HCT116 (cell line): ENCODE data around the gene HVCN1.

ENCODE experiments used
- EZH2phosphoT487 ChIP-seq: fragments of 200-600 bp; IDR thresholded peaks from 2 replicates; pipeline ENCODE4 v1.6.1; 2018; ENCODE audit warnings: antibody characterized with exemption, borderline replicate concordance
- JUND ChIP-seq: IDR thresholded peaks from 2 replicates; pipeline ENCODE4 v1.6.1; 2012
- POLR2A ChIP-seq: IDR thresholded peaks from 2 replicates; pipeline ENCODE4 v1.7.0; 2011; ENCODE audit warnings: borderline replicate concordance; ENCODE audit not compliant: insufficient read depth, insufficient read length; ENCODE audit errors: extremely low read depth
- RAD21 ChIP-seq: IDR thresholded peaks from 2 replicates; pipeline ENCODE4 v1.6.1; 2012; ENCODE audit warnings: low read depth, mild to moderate bottlenecking
- SIN3A ChIP-seq: IDR thresholded peaks from 2 replicates; pipeline ENCODE4 v1.6.1; 2012; ENCODE audit warnings: low read depth
- YY1 ChIP-seq: IDR thresholded peaks from 2 replicates; pipeline ENCODE4 v1.6.1; 2011; ENCODE audit warnings: low read length, low read depth, moderate library complexity, mild to moderate bottlenecking; ENCODE audit not compliant: insufficient replicate concordance; ENCODE audit errors: extremely low read depth
- TF ChIP-seq, protein P1 (sequence below), 3 experiments: fragments of 200-600 bp in 1 of 3; sonication (generic) in 1 of 3; IDR thresholded peaks in 2 of 3; conservative IDR thresholded peaks in 1 of 3; 2 replicates each; pipeline ENCODE4 v1.5.1; 2012 to 2017; ENCODE audit warnings: low read depth in 2 of 3, low read length in 2 of 3, antibody characterized with exemption in 1 of 3, borderline replicate concordance in 1 of 3, control low read depth in 1 of 3, mild to moderate bottlenecking in 1 of 3, mixed read lengths in 1 of 3, mixed run types in 1 of 3, moderate library complexity in 1 of 3; ENCODE audit not compliant: insufficient read depth in 1 of 3

DNA sequence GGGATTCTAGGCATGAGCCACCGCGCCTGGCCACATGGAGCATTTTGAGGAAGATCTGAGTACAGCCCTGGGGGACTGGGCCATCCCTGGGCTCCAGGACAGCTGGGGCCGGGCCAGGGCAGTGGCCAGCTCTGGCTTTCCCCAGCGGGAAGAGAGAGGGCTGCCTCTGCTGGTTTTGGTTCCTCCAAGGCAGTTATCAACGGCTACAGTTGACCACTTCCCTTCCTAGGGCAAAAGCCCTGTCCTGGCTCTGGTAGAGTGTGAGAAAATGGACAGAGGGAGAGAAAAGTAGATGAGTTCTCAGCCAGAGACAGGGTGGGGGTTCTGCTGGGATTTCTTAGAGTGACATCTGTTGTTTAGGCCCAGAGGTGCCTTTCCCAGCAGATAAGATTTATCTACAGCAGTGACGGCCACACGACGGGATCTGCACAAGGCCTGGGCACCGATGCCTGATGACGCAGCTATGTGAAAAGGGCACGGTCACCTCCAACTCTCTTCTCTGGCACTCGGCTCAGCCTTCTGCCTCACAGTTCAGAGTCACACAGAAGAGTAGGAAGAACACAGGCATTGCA, 5.5 kb upstream of the HVCN1 start:
- TF ChIP-seq EZH2phosphoT487 (no peak), POLR2A (no peak), JUND (no peak), RAD21 (no peak), SIN3A (no peak), YY1 (no peak)
- TF ChIP-seq, protein P1, sequence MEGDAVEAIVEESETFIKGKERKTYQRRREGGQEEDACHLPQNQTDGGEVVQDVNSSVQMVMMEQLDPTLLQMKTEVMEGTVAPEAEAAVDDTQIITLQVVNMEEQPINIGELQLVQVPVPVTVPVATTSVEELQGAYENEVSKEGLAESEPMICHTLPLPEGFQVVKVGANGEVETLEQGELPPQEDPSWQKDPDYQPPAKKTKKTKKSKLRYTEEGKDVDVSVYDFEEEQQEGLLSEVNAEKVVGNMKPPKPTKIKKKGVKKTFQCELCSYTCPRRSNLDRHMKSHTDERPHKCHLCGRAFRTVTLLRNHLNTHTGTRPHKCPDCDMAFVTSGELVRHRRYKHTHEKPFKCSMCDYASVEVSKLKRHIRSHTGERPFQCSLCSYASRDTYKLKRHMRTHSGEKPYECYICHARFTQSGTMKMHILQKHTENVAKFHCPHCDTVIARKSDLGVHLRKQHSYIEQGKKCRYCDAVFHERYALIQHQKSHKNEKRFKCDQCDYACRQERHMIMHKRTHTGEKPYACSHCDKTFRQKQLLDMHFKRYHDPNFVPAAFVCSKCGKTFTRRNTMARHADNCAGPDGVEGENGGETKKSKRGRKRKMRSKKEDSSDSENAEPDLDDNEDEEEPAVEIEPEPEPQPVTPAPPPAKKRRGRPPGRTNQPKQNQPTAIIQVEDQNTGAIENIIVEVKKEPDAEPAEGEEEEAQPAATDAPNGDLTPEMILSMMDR (IDR thresholded peaks at IDR 0.05 in 2 of 3, conservative IDR thresholded peaks at IDR 0.05 in 1 of 3; ENCODE audit: borderline replicate concordance in 1 of 3, insufficient read depth in 1 of 3, low read depth in 2 of 3, low read length in 2 of 3): no peak
